Sciatic nerve (tissue), 2 donors: ENCODE results near the gene CHPF2. TPM values are rescaled to one million over a fixed set of nuclear protein-coding genes. Genes with fewer than 3 reads are reported as not detected.

ENCODE experiments used
- ATAC-seq: fragments of 200-7000 bp; cut with Tn5 transposase; one replicate; pipeline ENCODE4 v1.9.1; 2020; ENCODE audit warnings: mild to moderate bottlenecking, moderate library complexity
- DNase-seq: peaks from one replicate; pipeline ENCODE4 v3.0.0-alpha.2; 2020; ENCODE audit warnings: low spot score
- intact Hi-C: fragments of 100-400 bp; cut with DNase I; formaldehyde crosslinking; loops from one replicate; pipeline ENCODE4 v1.14.2; 2022
- total RNA-seq: library from RNA; stranded (reverse); fragmentation: NEBNext Ultra II Directional; extraction: Animal tissue kit (Norgen Biotek cat#: 25700); gene quantifications from one replicate; pipeline ENCODE4 v1.2.1, GENCODE V29; 2021
- donor health status: DM: no; HTN: no; CAD: no.
- donor health status: DM: no; HTN: no; CAD: no.

The CHPF2 gene
- total RNA-seq, 1 donor from 2014 or later: 23.6 TPM

GRCh38 chr7:151252961-151253711 is 20.9 kb downstream of the CHPF2 start:
- intact Hi-C loops: no loop called here
- DNase-seq (no peak), ATAC-seq (peak; percentile 21)

GRCh38 chr7:151254316-151254715 is 22.0 kb downstream of the CHPF2 start:
- intact Hi-C loops: no loop called here
- ATAC-seq (no peak), DNase-seq (no peak)

- ATAC-seq (no peak), DNase-seq (no peak)
- intact Hi-C loops: no loop called here
These were observed 22.6 kb downstream of the CHPF2 start for GRCh38 chr7:151254851-151255250.

- no peak for DNase-seq
- ATAC-seq: no peak
- intact Hi-C loops: no loop called here
These were observed 23.1 kb downstream of the CHPF2 start for GRCh38 chr7:151255390-151255789.

- no peak for ATAC-seq
- intact Hi-C loops: no loop called here
- no peak for DNase-seq
These were observed 24.2 kb downstream of the CHPF2 start for GRCh38 chr7:151256410-151257045.

GRCh38 chr7:151257990-151258389 is 25.7 kb downstream of the CHPF2 start:
- no peak for DNase-seq
- no peak for ATAC-seq
- intact Hi-C loops: no loop called here

- no peak for ATAC-seq
- intact Hi-C loops: no loop called here
- DNase-seq: no peak
These were observed 28.2 kb downstream of the CHPF2 start for GRCh38 chr7:151260471-151260870.

GRCh38 chr7:151260883-151261282 is 28.6 kb downstream of the CHPF2 start:
- ATAC-seq (peak; percentile 18), DNase-seq (no peak)
- intact Hi-C loops: no loop called here

- no peak for DNase-seq
- ATAC-seq: peak; percentile 23
These were observed 29.2 kb downstream of the CHPF2 start for GRCh38 chr7:151261529-151261928.

GRCh38 chr7:151264615-151265014 is 32.3 kb downstream of the CHPF2 start:
- intact Hi-C loops: no loop called here
- DNase-seq (no peak), ATAC-seq (no peak)

More at GRCh38 chr7:151261529-151261928, 29.2 kb downstream of the CHPF2 start:
- intact Hi-C loops: no loop called here

- intact Hi-C loops: no loop called here
- ATAC-seq (no peak), DNase-seq (no peak)
These were observed 33.2 kb downstream of the CHPF2 start for GRCh38 chr7:151265351-151265931.

GRCh38 chr7:151269511-151269910 is 37.2 kb downstream of the CHPF2 start:
- intact Hi-C loops: no loop called here
- ATAC-seq (no peak), DNase-seq (no peak)

GRCh38 chr7:151271699-151272355 is 39.5 kb downstream of the CHPF2 start:
- intact Hi-C loops: no loop called here
- ATAC-seq: peak; percentile 95
- DNase-seq: peak; percentile 78

GRCh38 chr7:151272405-151272804 is 40.1 kb downstream of the CHPF2 start:
- ATAC-seq (peak; percentile 10), DNase-seq (no peak)
- intact Hi-C loops: no loop called here

- no peak for DNase-seq
- ATAC-seq: no peak
- intact Hi-C loops: no loop called here
These were observed 40.6 kb downstream of the CHPF2 start for GRCh38 chr7:151272877-151273276.

GRCh38 chr7:151273651-151274390 is 41.5 kb downstream of the CHPF2 start:
- DNase-seq: no peak
- intact Hi-C loops: no loop called here
- ATAC-seq: no peak

GRCh38 chr7:151274396-151274795 is 42.1 kb downstream of the CHPF2 start:
- intact Hi-C loops: no loop called here
- no peak for DNase-seq
- no peak for ATAC-seq

GRCh38 chr7:151274936-151275812 is 42.9 kb downstream of the CHPF2 start:
- ATAC-seq: no peak
- DNase-seq: no peak
- intact Hi-C loops: no loop called here
